ENCODE results near the gene MEX3A. TPM values are rescaled to one million over a fixed set of nuclear protein-coding genes. Genes with fewer than 3 reads are reported as not detected.
A peak's percentile ranks its signal among the peaks of the same experiment; 100 is the strongest.

MEX3A gene
- total and polyA plus RNA-seq, 2 donors (not counting 3 experiments of a cell fraction or from before 2014, with no cell fraction given) = 20.2 to 23.6 TPM

GRCh38 chr1:156069490-156070455, 12.5 kb downstream of the MEX3A start:
- ChIA-PET CTCF (interaction anchor here (0.9 to 1.4 kb wide), 3 partner anchors 44 to 80 kb away, joined by 3 to 6 read pairs (median 3); no protein-coding TSS in a partner anchor), POLR2A (no interaction called here)
- no peak overlapping the region for H3K4me2 ChIP-seq (ENCODE audit: insufficient read depth, low read length)
- H3K27me3 ChIP-seq (ENCODE audit: control insufficient read depth in 2 of 2, insufficient read depth in 2 of 2, low read length in 2 of 2) = no peaks in the 10 kb centered on the region
- no peak for TF ChIP-seq GATA2 (IDR thresholded peaks at IDR 0.05; ENCODE audit: insufficient read depth, insufficient read length, low read depth, low read length)
- no peak for TF ChIP-seq POLR2A (IDR thresholded peaks at IDR 0.05; ENCODE audit: low read depth, low read length)
- TF ChIP-seq FOS (IDR thresholded peaks at IDR 0.05; ENCODE audit: borderline replicate concordance, insufficient read depth, low read length) = no peak
- TF ChIP-seq POLR2AphosphoS5 (IDR thresholded peaks at IDR 0.05; ENCODE audit: insufficient read depth, low read depth, low read length) = no peak
- TF ChIP-seq MAX (IDR thresholded peaks at IDR 0.05; ENCODE audit: insufficient read depth, insufficient read length) = no peak
- no peak for TF ChIP-seq JUN (IDR thresholded peaks at IDR 0.05; ENCODE audit: borderline replicate concordance, insufficient read depth, insufficient read length, low read depth)
- no peak for TF ChIP-seq EZH2 (IDR thresholded peaks at IDR 0.05; ENCODE audit: borderline replicate concordance, low read depth, low read length, severe bottlenecking)
- DNase-seq (ENCODE audit: low read depth, low spot score) (peak; percentile 52), FAIRE-seq (peak; percentile 54)
- H3K9ac ChIP-seq (replicated peaks; ENCODE audit: extremely low read depth, insufficient read depth, low read length) = no peak overlapping the region
- H3K27ac ChIP-seq (ENCODE audit: insufficient read depth, low read depth, low read length) = no peak overlapping the region
- BruUV-seq (replicated peaks) = no TSS peak
- dilution Hi-C loops (cut with MboI; ENCODE audit: extremely low pct_ligation_motif_present, low sequenced_read_pairs) = no loop called here
- H2AFZ ChIP-seq (ENCODE audit: low read depth, low read length) = no peak overlapping the region
- no peaks in the 10 kb centered on the region for H4K20me1 ChIP-seq (replicated peaks; ENCODE audit: control insufficient read depth, extremely low read depth, insufficient read depth, low read length)
- intact Hi-C loops (cut with micrococcal nuclease) = no loop called here
- H3K4me3 ChIP-seq (replicated peaks in 1 of 3; ENCODE audit: insufficient read depth in 1 of 3, low read depth in 1 of 3, low read length in 3 of 3) = no peak overlapping the region
- no peaks in the 10 kb centered on the region for H3K9me1 ChIP-seq (replicated peaks; ENCODE audit: control insufficient read depth, extremely low read depth, insufficient read depth, low read length)
- no peaks in the 10 kb centered on the region for H3K79me2 ChIP-seq (ENCODE audit: control insufficient read depth, insufficient read depth, low read length)
- peaks cover 6% of the 10 kb centered on the region for H3K4me1 ChIP-seq (ENCODE audit: control insufficient read depth, extremely low read depth, insufficient read depth, low read length)
- no peaks in the 10 kb centered on the region for H3K9me3 ChIP-seq (replicated peaks; ENCODE audit: control insufficient read depth, insufficient read depth, low read length)
- peaks cover 0 to 8% of the 10 kb centered on the region in 2 experiments for H3K36me3 ChIP-seq (ENCODE audit: control insufficient read depth in 2 of 2, extremely low read depth in 1 of 2, insufficient read depth in 2 of 2, low read length in 2 of 2)

Data from endothelial cell of umbilical vein (primary cell).